WI38 (cell line): ENCODE data around the gene KRT86.

ENCODE experiments used
- H3K4me3 ChIP-seq: 2 replicates; pipeline ENCODE4 v1.5.1; 2011; ENCODE audit warnings: low read depth, mild to moderate bottlenecking, control low read depth, low read length
- CTCF ChIP-seq: IDR thresholded peaks from 2 replicates; pipeline ENCODE4 v1.5.1; 2012; ENCODE audit warnings: low read depth, mild to moderate bottlenecking, control low read depth, low read length

Gene KRT86

DNA sequence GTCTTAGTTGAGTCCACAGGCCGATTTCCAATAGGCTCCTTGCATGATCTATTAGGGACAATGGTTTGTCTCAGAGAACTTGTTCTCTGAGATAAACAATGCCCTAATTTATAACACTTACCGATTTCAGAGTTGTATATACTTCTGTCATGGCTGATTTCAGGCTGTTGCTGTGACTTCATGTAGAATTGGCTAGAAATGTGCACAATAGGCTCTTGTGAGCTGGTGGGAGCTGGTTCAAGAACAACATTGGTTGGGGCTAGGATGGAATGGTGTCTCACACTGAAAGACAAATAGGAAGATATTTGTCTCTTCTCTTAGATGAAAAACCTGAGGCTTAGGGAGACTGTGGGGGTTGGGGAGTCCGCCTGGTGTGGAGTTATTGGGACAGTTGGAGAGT is 6.7 kb upstream of the KRT86 start:
- no peak for TF ChIP-seq CTCF

DNA sequence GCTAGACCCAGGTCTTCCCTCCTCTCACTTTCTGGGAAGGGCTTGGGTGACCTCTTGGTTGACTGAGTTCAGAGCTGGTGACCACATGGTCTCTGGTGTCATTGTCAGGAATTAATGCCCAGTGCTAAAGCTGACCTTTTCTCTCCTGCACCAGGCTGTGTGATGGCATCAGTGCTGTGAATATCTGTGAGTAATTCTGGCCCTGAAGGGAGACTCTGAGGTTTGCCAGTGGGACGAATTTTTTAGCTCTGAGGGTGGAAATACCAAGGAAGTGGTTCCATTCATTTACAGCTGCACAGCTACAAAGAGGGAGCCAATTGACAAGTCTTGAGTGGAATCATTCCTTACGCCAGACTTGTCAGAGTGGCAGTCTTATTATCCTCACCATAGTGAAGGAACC is 6.2 kb upstream of the KRT86 start:
- TF ChIP-seq CTCF: no peak
- H3K4me3 ChIP-seq: no peak overlapping the region

More for the DNA sequence above, 6.7 kb upstream of the KRT86 start:
- H3K4me3 ChIP-seq: no peak overlapping the region

GRCh38 chr12:52270541-52271070 is 3.8 kb upstream of the KRT86 start:
- no peak for TF ChIP-seq CTCF
- H3K4me3 ChIP-seq: no peak overlapping the region

DNA sequence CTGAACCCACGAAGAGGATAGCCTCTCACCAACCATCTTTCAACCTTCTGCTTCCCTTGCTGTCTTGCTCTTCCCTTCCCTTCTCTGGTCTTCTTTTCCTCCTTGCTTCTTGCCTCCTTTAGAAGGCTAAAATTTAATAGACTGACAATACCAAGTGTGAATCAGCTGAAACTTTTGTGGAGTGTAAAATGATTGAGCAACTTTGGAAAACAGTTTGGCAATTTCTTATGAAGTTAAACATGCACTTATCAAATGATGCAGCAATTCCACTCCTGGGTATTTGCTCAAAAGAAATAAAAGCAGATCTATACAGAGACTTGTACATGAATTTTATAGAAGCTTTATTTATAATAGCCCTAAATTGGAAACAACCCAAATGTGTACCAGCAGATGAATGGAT is 3.3 kb upstream of the KRT86 start:
- no peak overlapping the region for H3K4me3 ChIP-seq
- no peak for TF ChIP-seq CTCF

GRCh38 chr12:52275686-52276085 is 1.2 kb downstream of the KRT86 start:
- no peak overlapping the region for H3K4me3 ChIP-seq
- no peak for TF ChIP-seq CTCF

DNA sequence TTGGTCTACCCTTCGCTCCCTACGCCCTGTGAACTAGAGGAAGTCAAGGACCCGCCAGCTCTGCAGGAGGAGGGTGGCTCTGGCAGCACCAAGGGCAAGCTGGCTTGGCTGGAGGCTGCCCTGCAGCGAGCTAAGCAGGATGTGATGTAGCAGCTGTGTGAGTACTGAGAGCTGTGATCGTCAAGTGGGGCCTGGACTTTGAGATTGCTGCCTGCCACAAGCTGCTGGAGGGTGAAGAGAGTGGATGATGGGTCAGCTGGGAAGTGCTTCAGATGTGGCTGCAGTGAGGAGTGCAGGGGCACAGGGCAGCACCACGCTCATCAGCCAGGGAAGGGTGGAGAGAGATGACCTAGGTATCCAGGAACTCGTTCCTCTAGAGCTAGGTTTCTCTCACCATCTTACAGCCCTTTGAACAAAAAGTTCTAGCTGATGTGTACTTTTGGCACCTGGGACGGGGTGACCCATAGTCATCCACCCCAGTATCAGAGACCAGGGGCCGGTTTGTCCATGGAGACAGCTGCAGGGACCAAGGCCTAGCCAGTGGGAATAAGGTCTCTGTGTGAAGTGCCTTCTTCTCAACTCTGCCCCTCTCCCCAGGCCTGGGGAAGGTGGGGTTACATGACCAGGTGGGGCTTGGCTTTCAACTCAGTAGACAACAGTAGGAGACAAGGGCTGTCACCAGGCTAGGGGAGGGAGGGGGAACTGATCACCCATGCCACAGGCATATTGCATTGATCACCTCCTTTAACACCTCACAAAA is 3.2 kb downstream of the KRT86 start:
- H3K4me3 ChIP-seq: no peak overlapping the region
- no peak for TF ChIP-seq CTCF

- TF ChIP-seq CTCF: peak; percentile 96
- no peak overlapping the region for H3K4me3 ChIP-seq
These were observed 4.4 kb downstream of the KRT86 start for GRCh38 chr12:52278575-52279421.
